ENCODE results near the gene TSC22D3.
A peak's percentile ranks its signal among the peaks of the same experiment; 100 is the strongest.
"Not testable (repeated sequence)": the region's sequence is repeated elsewhere in the genome, so short reads cannot be mapped to it uniquely, and the experiment has no call there.

Gene TSC22D3

GRCh38 chrX:107775734-107776511 is at the start of gene TSC22D3:
TSC22D3 (minus strand) TSS chrX:107775787; CDS start chrX:107775419, 368 bp downstream.
- DNase-seq = peak; percentile 5 to 61

GRCh38 chrX:107823456-107823855 is 47.9 kb upstream of the TSC22D3 start:
- DNase-seq = no peak

- DNase-seq = no peak
Observed at GRCh38 chrX:107823042-107823441, 47.5 kb upstream of the TSC22D3 start.

- no peak for DNase-seq
Observed at GRCh38 chrX:107818900-107819521, 43.4 kb upstream of the TSC22D3 start.

- DNase-seq = not testable (repeated sequence)
Observed at GRCh38 chrX:107810053-107810452, 34.5 kb upstream of the TSC22D3 start.

GRCh38 chrX:107805179-107805578 is 29.6 kb upstream of the TSC22D3 start:
- DNase-seq = no peak

GRCh38 chrX:107804427-107804826 is 28.8 kb upstream of the TSC22D3 start:
- DNase-seq = no peak

- DNase-seq = no peak
Observed at GRCh38 chrX:107787827-107788226, 12.2 kb upstream of the TSC22D3 start.

GRCh38 chrX:107780525-107780924 is 4.9 kb upstream of the TSC22D3 start:
- DNase-seq = no peak

- DNase-seq = no peak
Observed at GRCh38 chrX:107777536-107777832, 1.9 kb upstream of the TSC22D3 start, which contains the start of gene NCBP2L. NCBP2L (plus strand) TSS chrX:107777733; CDS start chrX:107794221, 16,488 bp downstream.

- DNase-seq = peak; percentile 45 to 59
Observed at GRCh38 chrX:107776649-107777535, 1.3 kb upstream of the TSC22D3 start.

- DNase-seq = no peak
Observed at GRCh38 chrX:107775000-107775733, 420 bp downstream of the TSC22D3 start.

- DNase-seq = no peak
Observed at GRCh38 chrX:107773906-107774435, 1.6 kb downstream of the TSC22D3 start.

GRCh38 chrX:107773206-107773605 is 2.4 kb downstream of the TSC22D3 start:
- no peak for DNase-seq

GRCh38 chrX:107769581-107770317 is 5.8 kb downstream of the TSC22D3 start:
- DNase-seq = no peak

GRCh38 chrX:107768051-107768450 is 7.5 kb downstream of the TSC22D3 start:
- no peak for DNase-seq

GRCh38 chrX:107766470-107767150 is 9.0 kb downstream of the TSC22D3 start:
- no peak for DNase-seq

- DNase-seq = no peak
Observed at GRCh38 chrX:107764845-107765608, 10.6 kb downstream of the TSC22D3 start.

- no peak for DNase-seq
Observed at GRCh38 chrX:107763647-107764046, 11.9 kb downstream of the TSC22D3 start.

Data from SHP77 (cell line).